Lung (tissue), 12 donors: ENCODE results near the gene CHD9. TPM values are rescaled to one million over a fixed set of nuclear protein-coding genes. Genes with fewer than 3 reads are reported as not detected.

Source experiments
- ATAC-seq: fragments of 200-7000 bp; cut with Tn5 transposase; one replicate; pipeline ENCODE4 v1.9.1; 2020; ENCODE audit warnings: moderate number of reproducible peaks; ENCODE audit not compliant: insufficient read depth, low FRiP score
- DNase-seq, 3 donors: peaks; one replicate each; pipeline ENCODE4 v3.0.0-alpha.2; 2013 to 2017
- H3K27ac ChIP-seq, 2 donors: one replicate each; pipeline ENCODE4 v1.5.1; 2013; ENCODE audit warnings: mild to moderate bottlenecking in 2 of 2, moderate library complexity in 2 of 2, control low read depth in 1 of 2, inconsistent platforms in 1 of 2, low read depth in 1 of 2, low read length in 1 of 2
- H3K27me3 ChIP-seq, 3 donors: one replicate each; pipeline ENCODE4 v1.5.1; 2013; ENCODE audit warnings: low read length in 2 of 3; ENCODE audit not compliant: control insufficient read depth in 3 of 3, insufficient read depth in 3 of 3
- H3K36me3 ChIP-seq, 4 donors: one replicate each; pipeline ENCODE4 v1.5.1; 2013; ENCODE audit warnings: low read length in 4 of 4, mild to moderate bottlenecking in 1 of 4, moderate library complexity in 1 of 4; ENCODE audit not compliant: control insufficient read depth in 4 of 4, insufficient read depth in 4 of 4
- H3K4me1 ChIP-seq, 5 donors: one replicate each; pipeline ENCODE4 v1.5.1; 2013; ENCODE audit warnings: low read length in 5 of 5, mild to moderate bottlenecking in 2 of 5, moderate library complexity in 1 of 5; ENCODE audit not compliant: control insufficient read depth in 5 of 5, insufficient read depth in 5 of 5
- H3K4me3 ChIP-seq: one replicate; pipeline ENCODE4 v1.5.1; 2013; ENCODE audit warnings: mild to moderate bottlenecking, control low read depth, moderate library complexity
- H3K9ac ChIP-seq, 2 donors: one replicate each; pipeline ENCODE4 v1.5.1; 2013; ENCODE audit warnings: low read length in 2 of 2, control low read depth in 1 of 2; ENCODE audit not compliant: insufficient read depth in 1 of 2
- H3K9me3 ChIP-seq, 4 donors: one replicate each; pipeline ENCODE4 v1.5.1; 2013; ENCODE audit warnings: low read length in 3 of 4, mild to moderate bottlenecking in 1 of 4, moderate library complexity in 1 of 4; ENCODE audit not compliant: control insufficient read depth in 4 of 4, insufficient read depth in 3 of 4
- WGBS, 2 donors: extraction: QIAGEN DNeasy Blood & Tissue Kit; methylation state at CpG; one replicate each; pipeline ENCODE4 v1.1.7; 2013; 5-methylcytosine and 5-hydroxymethylcytosine counted together
- polyA plus RNA-seq, 2 donors: library from polyadenylated mRNA; stranded (reverse); fragments of 200-250 nt; gene quantifications; one replicate each; pipeline ENCODE4 v1.2.1, GENCODE V29; 2013
- total RNA-seq, 2 donors: library from RNA; depleted of rRNA in 1 of 2; stranded (reverse); fragments of >200 nt in 1 of 2; gene quantifications; one replicate each; pipeline ENCODE4 v1.2.1, GENCODE V29; 2014 to 2021
- TF ChIP-seq, protein P1 (sequence below): IDR thresholded peaks from 2 replicates; pipeline ENCODE4 v1.5.1; 2012; ENCODE audit warnings: mild to moderate bottlenecking; ENCODE audit errors: control extremely low read depth, extremely low read depth
- donor health status: control.
- donor health status: control.
- donor health status: Bipolar disorder and iron deficiency.
- donor health status: healthy.
- donor health status: DM: yes; HTN: yes; CAD: no.

CHD9 gene
- total and polyA plus RNA-seq, 4 donors: 12.7 to 138 (median 39.4) TPM

GRCh38 chr16:53291757-53292392 lies 237.1 kb downstream of the CHD9 start:
- peaks cover 22 to 51% (median 41%) of the 10 kb centered on the region in 4 donors for H3K36me3 ChIP-seq
- H3K9ac ChIP-seq: no peak overlapping the region
- H3K27ac ChIP-seq: no peak overlapping the region
- no peak for DNase-seq
- H3K4me3 ChIP-seq: no peak overlapping the region
- ATAC-seq: no peak
- TF ChIP-seq, protein P1, sequence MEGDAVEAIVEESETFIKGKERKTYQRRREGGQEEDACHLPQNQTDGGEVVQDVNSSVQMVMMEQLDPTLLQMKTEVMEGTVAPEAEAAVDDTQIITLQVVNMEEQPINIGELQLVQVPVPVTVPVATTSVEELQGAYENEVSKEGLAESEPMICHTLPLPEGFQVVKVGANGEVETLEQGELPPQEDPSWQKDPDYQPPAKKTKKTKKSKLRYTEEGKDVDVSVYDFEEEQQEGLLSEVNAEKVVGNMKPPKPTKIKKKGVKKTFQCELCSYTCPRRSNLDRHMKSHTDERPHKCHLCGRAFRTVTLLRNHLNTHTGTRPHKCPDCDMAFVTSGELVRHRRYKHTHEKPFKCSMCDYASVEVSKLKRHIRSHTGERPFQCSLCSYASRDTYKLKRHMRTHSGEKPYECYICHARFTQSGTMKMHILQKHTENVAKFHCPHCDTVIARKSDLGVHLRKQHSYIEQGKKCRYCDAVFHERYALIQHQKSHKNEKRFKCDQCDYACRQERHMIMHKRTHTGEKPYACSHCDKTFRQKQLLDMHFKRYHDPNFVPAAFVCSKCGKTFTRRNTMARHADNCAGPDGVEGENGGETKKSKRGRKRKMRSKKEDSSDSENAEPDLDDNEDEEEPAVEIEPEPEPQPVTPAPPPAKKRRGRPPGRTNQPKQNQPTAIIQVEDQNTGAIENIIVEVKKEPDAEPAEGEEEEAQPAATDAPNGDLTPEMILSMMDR: no peak
- 71 to 99% methylated on average over 2 of the region's 2 CpGs for WGBS, 2 donors
- H3K27me3 ChIP-seq: no peaks in the 10 kb centered on the region
- no peaks in the 10 kb centered on the region for H3K4me1 ChIP-seq
- H3K9me3 ChIP-seq: no peaks in the 10 kb centered on the region

GRCh38 chr16:53297477-53297876 lies 242.7 kb downstream of the CHD9 start:
- peaks cover 27 to 49% (median 42%) of the 10 kb centered on the region in 4 donors for H3K36me3 ChIP-seq
- DNase-seq: no peak

DNA sequence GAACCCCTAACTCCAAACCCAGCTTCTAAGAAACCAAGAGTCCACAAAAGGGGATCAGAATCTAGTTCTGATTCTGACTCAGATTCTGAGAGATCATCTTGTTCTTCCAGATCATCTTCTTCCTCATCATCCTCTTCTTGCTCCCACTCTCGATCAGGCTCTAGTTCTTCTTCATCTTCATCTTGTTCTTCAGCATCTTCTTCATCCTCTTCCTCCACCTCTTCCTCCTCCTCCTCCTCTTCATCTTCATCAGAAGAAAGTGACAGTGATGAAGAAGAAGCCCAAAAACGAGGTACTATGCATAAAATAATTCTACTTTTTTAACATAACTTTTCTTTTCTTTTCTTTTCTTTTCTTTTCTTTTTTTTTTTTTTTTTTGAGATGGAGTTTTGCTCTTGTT lies 249.5 kb downstream of the CHD9 start:
- ATAC-seq: no peak
- H3K27ac ChIP-seq: no peak overlapping the region
- no peaks in the 10 kb centered on the region for H3K4me1 ChIP-seq
- no peak overlapping the region for H3K4me3 ChIP-seq
- no peaks in the 10 kb centered on the region for H3K27me3 ChIP-seq
- 89 to 96% methylated on average over 2 of the region's 2 CpGs for WGBS, 2 donors
- peaks cover 20 to 56% (median 41%) of the 10 kb centered on the region in 4 donors for H3K36me3 ChIP-seq
- no peak overlapping the region for H3K9ac ChIP-seq
- TF ChIP-seq, protein P1: no peak
- no peaks in the 10 kb centered on the region for H3K9me3 ChIP-seq
- no peak for DNase-seq

More at GRCh38 chr16:53297477-53297876, 242.7 kb downstream of the CHD9 start:
- Histone ChIP-seq H3K9me3 (no peaks in the 10 kb centered on the region), H3K4me3 (no peak overlapping the region), H3K4me1 (no peaks in the 10 kb centered on the region), H3K27me3 (no peaks in the 10 kb centered on the region), H3K27ac (no peak overlapping the region), H3K9ac (no peak overlapping the region)
- ATAC-seq: no peak
- TF ChIP-seq, protein P1: no peak

- DNase-seq: no peak
- H3K27ac ChIP-seq: no peak overlapping the region
- no peak overlapping the region for H3K4me3 ChIP-seq
- H3K27me3 ChIP-seq: no peaks in the 10 kb centered on the region
- TF ChIP-seq, protein P1: no peak
- WGBS, 2 donors: 96 to 98% methylated on average over 3 of the region's 3 CpGs
- no peaks in the 10 kb centered on the region for H3K9me3 ChIP-seq
- H3K4me1 ChIP-seq: no peaks in the 10 kb centered on the region
- peaks cover 15 to 55% (median 36%) of the 10 kb centered on the region in 4 donors for H3K36me3 ChIP-seq
- no peak overlapping the region for H3K9ac ChIP-seq
- no peak for ATAC-seq
Observed at GRCh38 chr16:53305743-53306142, 251.0 kb downstream of the CHD9 start.
